A204.1 (cell line): ENCODE results near the gene CD48.
"Not testable (repeated sequence)": the region's sequence is repeated elsewhere in the genome, so short reads cannot be mapped to it uniquely, and the experiment has no call there.

ENCODE experiments used
- FAIRE-seq: peaks from 2 replicates; lab custom pipeline; 2012; peaks lifted over from hg19 to GRCh38; lab: Jason Lieb, UNC

CD48 gene

DNA sequence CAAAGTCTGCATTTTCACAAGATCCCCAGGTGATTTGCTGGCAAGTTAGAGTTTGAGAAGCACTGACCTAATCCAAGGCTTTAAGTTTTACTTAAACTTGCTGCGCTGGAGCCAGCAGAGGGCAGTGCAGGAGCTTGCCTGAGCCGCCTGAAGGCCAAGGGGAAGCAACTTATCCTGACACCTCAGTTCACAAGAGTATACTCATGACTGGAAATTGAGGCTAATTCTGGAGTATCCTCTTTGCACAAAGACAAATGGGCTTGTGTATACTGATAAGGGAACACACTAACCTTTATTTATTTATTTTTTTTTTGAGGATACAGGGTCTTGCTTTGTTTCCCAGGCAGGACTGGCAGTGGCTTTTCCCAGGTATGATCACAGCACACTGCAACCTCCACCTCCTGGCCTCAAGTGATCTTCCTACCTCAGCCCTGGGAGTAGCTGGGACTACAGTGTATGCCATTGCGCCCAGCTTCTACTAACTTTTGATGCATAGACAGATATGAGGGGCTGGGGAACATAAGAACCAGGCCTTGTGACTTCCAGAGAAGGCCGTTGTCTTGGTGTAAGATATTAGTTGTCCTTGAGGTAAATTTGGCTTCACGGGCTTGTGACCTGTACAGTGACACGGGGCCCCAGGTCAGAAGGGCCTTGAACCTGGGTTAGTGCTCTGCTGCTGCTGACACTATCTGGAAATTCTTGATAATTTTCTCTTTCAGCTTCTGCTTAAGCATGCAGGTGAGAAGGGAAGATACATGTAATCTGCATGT is 35.8 kb downstream of the CD48 start:
- FAIRE-seq = no peak

GRCh38 chr1:160674415-160674814 is 37.2 kb downstream of the CD48 start:
- no peak for FAIRE-seq

GRCh38 chr1:160672789-160673695 is 38.6 kb downstream of the CD48 start:
- FAIRE-seq = no peak

DNA sequence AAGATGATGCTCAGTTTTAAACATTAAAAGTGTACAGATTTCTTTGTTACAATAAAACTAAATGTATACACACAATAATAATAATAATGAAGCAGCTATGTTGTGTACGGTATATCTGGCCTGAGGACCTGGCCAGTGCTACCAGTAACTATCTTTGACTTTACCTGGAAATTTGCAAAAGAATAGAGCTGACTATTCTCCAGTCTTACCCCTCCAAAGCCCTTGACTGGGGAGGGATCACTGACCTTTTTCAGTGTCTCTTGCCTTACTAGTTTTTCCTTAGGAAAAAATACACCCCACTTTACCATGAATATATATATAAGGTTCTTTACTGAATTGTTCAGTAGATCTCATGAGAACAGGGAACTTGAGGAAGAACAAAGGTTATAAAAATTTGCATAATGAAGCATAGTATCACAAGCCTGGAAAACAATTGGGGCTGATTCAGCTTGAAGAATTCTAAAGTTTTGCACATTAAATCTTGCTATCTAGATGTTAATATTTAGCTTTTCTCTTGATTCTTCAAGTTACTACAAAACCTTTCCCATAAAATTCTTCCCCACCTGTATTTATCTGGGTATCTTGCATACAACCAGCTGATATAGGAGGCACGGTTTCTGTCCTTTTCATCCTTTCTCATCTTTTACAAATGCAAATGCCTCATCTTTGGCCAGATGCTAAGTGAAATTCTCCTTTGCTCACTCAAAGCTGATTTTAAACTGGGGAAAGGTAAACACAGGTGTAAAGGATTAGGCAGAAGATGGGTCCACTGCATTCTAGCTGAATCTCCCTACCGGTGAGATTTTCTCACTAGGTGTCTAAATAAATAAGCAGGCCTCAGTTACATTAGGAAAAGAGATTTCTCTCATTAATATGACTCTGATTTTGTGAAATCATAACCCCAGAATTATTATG is 39.8 kb downstream of the CD48 start:
- FAIRE-seq = no peak

- FAIRE-seq = no peak
These were observed 40.9 kb downstream of the CD48 start for GRCh38 chr1:160670701-160671100.

DNA sequence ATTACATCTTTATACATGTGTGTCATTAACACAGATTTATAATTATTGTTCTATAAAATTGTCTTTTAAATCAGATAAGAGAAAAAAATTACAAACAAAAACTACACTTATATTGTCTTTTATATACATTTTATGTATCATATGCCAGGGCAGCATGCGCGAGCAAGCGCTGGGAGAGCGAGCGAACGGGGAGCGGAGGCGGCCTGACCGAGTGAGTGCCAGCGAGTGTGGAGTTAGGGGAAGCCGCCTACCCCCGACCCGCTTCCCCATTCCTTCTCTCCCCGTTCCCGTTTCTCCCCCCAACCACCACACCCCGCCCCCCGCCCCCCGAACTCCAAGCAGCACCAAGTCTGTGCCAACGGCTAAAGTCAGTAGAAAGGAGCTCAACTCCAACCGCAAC is 41.8 kb downstream of the CD48 start:
- FAIRE-seq = no peak

GRCh38 chr1:160669276-160669675 is 42.3 kb downstream of the CD48 start:
- FAIRE-seq = no peak

GRCh38 chr1:160667896-160668295 is 43.7 kb downstream of the CD48 start:
- no peak for FAIRE-seq

DNA sequence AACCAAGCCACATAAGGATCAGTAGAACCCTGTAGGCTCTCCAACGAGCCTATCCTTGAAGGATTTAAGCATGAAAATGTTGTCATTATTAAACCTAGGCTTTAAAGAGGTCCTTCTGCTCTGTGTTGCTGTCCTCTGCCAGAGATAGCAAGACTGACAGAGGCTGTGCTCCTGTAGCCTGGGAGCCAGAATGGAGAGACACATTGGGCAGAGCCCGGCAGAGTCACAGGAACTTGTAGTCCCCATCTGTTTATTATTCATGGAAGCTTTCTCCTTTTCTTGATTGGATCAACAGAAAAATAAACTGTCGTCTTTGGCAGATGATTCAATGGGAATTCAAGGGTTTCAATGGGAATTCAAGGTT is 45.6 kb downstream of the CD48 start:
- FAIRE-seq = no peak

- FAIRE-seq = no peak
These were observed 46.1 kb downstream of the CD48 start for GRCh38 chr1:160665330-160666078.

DNA sequence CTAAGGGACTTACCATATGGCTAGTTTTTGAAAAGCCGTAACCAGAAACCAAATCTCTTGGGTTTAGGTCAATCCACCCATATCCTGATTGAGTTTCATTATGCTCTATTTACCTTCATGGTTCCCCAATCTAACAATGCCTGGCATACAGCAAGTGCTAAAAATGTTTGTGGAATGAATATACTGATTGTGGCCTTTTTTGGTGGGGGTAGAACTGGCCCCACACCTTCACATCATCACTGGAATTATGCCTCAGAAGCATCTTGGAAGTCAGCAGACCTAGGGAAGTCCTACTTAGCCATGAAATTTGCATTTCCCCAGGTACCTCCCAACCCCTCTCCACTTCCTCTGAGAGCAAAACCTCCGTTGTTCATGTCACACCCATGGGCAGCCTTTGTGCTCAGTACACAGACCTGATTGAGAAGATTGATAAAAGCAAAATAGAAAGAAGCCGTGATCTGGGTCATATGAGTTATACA is 47.0 kb downstream of the CD48 start:
- no peak for FAIRE-seq

- FAIRE-seq = no peak
These were observed 48.7 kb downstream of the CD48 start for GRCh38 chr1:160662910-160663309.

GRCh38 chr1:160659566-160659965 is 52.1 kb downstream of the CD48 start:
- no peak for FAIRE-seq

DNA sequence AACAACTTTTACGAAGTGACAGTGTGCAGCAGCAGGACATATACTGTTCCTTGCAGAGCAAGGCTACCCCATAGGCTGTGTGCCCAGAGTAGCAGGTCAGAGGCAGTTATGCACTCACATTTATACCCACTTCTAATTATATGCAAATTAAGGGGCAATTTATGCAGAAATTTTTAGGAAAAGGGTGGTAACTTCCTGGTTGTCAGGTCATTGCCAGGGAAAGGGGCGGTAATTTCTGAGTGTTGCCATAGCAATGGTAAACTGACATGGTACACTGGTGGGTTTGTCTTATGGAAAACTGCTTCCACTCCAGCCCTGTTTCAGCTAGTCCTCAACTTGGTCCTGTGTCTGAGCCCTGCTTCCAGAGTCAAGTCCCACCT is 52.8 kb downstream of the CD48 start:
- FAIRE-seq = no peak

- FAIRE-seq = no peak
These were observed 53.3 kb downstream of the CD48 start for GRCh38 chr1:160658162-160658813.

DNA sequence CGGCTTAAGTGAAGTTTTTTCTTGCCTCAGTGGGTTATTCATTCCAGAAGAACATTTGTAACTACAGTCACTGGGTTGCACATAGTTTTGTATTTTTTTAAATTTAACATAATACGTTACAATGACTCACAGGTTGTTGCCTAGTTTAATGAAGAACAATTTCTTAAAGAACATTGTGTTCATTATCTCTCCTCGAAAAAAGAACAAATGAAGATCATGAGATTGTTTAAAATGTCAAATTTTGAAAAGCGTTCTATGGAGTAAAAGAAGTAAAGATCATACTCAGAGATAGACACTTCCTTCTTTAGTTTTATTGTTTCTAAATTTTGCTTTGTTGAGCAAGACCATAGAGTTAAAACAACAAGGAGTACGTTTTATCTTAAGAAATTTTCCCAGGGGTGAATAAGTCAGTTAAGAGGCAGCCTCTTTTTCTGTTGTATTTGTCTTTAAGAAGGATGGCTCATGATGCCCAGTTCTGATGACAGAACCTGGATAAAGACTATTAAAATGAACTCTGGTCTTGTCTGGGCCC is 54.3 kb downstream of the CD48 start:
- FAIRE-seq = no peak

DNA sequence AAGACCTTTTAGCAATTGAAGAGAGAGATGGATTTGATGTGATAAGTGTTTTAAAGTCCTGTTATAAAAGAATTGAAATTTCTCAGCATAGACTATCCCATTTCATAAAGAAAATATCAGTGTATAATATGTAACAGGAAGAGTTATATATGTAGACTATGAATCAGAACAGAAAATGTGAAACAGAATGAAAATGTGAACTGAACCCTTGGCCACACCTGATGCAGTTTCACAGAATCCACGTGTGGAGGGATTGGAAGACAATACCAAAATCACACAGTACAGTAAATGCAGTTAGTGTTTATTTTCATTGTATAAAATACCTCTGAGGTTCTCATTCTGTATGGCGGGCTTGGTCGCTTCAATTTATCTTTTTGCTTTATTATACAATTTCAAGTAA is 54.9 kb downstream of the CD48 start:
- FAIRE-seq = no peak

DNA sequence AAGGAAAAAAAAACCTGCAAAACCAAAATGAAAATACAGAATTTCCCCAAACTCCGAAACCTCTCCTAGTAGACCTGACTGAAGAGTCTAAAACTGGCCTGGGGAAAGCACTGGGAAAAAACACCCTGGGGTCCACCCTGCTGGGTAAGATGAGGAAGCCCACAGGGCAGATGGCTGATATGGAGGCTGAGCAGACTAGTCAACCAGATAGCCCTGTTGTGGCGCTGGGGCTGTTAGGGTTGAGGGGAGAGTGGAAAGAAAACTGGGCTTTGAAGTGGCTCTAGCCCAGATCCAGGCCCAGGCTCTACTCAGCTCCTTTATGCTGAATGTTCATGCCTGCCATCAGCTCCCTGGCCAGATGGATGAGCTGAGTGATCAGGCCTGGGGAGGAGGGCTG is 58.0 kb downstream of the CD48 start:
- no peak for FAIRE-seq

DNA sequence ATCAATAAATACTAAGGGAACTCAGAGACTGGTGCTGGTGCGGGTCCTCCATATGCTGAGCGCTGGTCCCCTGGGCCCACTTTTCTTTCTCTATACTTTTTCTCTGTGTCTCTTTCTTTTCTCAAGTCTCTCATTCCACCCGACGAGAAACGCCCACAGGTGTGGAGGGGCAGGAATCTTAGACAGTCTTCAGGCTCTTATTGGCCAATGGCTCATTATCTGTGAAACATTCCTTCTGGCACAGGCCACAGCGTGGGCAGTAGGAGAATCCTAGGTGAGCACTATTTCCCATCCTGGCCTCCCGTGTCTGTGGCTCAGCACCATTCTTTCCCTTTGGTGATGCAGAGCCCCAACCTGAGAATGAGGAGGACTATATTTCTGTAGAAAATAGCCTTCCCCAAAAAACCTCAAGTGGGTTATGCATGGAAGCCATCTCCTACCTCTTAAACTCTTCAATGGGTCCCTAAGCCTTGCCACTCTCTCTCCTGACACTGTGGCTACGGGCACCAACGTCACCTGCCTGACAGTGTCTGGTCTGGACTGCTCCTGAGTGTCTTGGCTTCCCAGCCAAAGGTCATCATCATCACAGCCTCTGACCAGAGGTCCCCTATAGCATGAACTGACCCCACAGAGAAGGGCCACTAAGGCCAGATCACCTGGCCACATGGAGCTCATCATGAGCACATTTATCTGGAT is 58.5 kb downstream of the CD48 start:
- FAIRE-seq = no peak

DNA sequence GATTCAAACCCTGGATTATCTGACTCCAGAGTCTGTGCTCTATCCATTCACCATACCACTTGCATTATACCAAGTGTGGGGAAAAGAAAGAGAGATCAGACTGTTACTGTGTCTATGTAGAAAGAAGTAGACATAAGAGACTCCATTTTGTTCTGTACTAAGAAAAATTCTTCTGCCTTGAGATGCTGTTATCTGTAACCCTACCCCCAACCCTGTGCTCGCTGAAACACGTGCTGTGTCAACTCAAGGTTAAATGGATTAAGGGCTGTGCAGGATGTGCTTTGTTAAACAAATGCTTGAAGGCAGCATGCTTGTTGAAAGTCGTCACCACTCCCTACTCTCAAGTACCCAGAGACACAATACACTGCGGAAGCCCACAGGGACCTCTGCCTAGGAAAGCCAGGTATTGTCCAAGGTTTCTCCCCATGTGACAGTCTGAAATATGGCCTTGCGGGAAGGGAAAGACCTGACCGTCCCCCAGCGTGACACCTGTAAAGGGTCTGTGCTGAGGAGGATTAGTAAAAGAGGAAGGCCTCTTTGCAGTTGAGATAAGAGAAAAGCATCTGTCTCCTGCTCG is 59.5 kb downstream of the CD48 start:
- not testable (repeated sequence) for FAIRE-seq
